Stimulated activated CD4-positive, alpha-beta T cell treated with anti-CD3 and anti-CD28 coated beads, Interleukin-2, amount 100 ng/mL, for 48 hours (primary cell): ENCODE measurements around the gene SHMT2.

Source experiments
- DNase-seq, 2 donors: peaks; one replicate each; pipeline ENCODE4 v3.0.0-alpha.2; 2020

SHMT2 gene

DNA sequence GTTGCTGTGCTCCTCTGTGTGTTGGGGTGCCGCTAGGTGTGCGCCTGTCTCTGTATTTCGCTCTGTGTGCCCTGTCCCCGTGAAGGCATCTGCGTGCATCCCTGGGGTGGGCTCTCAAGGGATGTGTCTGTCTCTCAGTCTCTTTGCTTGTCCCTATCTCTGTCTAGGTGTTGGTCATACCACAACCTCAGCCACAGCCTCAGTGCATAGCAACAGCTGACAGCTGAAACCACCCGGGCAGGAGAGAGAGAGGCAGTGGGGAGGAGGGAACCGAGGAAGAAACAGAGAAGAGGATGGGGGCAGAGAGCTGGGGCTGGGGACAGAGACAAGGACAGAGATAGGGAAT lies 13.9 kb upstream of the SHMT2 start:
- DNase-seq, result no peak

DNA sequence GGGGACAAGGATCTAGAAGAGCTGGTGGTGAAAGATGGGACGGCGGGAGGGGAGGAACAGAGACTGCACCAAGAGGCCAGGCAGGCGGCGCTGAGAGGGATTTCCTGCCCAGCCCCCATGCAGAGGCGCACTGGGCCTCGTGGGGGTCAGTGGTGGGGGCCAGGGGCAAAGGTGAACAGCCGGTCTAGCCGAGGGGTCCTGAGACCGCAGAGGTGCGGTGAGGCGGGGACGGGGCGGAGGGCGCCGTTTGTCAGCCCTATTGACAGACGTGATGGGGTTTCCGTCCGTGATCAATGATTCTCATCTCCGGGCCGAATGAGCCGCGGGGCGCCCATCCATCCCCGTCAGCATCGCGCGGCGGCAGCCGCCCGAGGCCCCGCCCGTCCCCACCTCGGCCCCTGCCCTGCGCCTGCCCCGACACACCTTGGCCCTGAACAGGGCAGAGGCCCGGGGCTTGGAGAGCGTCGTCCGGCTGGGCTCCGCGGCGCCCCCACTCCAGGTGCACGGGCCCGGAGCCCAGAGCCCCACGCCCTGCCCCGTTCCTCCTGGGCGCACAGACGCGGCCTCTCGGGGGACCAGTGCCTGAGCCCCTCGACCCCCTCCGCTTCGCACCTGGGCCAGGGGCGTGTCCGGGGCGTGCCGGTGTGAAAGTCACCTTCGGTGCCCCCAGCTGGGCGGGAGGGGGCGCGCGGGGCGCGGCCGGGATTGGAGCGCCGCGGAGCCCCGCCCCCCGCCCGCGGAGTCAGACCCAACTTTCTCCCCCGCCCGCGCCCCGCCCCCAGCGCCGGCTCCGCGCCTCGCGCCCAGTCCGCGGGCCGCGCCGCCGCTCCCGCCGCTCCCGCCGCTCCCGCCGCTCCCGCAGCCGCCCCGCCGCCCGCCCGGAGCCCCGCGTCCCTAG lies 13.2 kb upstream of the SHMT2 start, which contains the start of gene NXPH4:
TSS of gene NXPH4 (plus strand) at position 781 of the 898 bp plus-strand sequence. CDS start 176 bp downstream, outside the sequence.
- no peak for DNase-seq

DNA sequence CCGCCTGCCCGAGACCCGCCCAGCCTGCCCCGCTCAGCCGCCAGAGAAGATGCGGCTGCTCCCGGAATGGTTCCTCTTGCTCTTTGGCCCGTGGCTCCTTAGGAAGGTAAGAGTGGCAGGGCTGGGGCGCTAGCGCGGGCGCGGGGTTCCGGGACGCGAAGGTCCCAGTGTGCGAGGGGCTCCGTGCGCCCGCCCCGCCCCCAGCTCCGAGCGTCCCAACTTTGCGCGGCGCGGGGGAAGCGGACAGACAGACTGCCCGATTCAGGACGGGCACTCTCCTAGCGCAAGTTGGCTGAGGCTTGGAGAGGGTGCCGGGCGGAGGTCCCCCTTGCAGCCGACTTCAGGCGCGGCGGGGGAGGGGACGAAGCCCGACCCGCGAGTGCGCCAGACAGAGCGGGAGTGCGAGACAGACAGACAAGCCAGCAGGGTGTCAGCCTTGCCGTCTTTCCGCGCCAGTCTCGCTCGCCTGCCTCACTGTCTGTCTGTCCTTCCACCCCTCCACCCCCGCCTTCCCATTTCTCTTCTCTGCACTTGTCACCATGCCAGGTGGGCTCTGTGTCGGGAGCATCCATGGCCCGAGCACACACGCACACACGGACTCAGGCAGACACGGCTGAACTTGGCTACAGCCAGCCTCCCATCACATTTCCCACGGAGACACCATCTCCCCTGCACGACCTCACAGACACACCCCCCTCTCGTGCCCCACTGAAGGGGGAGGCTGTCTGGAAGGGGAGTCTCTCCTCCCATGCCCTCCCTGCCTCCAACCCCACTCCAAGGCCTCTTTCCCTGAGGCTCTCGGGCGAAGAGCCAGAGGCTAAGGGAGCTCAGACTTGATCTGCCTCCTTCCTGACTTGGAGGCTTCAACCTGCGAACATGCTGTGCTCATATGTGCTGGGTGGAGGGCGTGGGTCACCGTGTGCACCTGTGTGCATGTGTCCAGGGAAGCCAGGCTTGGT lies 12.3 kb upstream of the SHMT2 start:
- DNase-seq, result no peak

DNA sequence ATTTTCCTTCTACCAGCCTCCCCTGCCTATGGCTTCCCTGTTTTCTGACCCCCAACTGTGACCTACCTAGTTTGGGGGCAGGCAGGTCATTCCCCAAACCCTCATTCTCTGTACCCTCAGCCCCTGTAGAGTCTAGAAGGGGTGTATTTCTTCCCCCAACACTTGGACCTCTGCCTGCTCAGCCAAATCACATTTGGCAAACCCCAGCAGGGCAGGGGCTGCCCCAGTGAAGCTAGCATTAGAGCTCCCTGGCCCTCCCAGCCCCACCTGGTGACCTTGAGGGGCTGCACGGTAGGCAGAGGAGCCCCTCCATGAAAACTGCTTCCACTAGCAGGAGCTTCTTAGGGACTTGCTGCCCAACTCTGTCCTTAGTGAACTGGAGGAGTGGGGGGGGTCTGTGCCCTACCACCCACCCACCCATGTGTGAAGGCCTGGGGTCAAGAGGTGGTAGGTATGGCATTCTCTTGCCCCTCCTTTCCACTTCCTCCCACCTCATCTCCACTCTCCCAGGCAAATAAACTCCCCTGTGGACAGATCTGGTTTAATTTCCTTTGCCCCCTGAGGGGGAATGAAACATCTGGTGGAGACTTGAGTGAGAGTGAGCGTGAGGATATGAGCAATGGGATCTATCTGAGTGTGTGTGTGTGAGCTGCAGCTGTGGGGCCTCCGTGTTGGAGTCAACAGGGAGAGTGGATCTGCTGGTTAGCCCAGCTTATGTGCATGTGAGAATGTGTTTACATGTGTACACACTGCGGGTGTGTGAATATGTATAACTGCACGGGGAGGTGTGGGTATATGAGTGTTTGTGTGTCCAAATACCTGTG lies 11.3 kb upstream of the SHMT2 start:
- DNase-seq, result no peak

DNA sequence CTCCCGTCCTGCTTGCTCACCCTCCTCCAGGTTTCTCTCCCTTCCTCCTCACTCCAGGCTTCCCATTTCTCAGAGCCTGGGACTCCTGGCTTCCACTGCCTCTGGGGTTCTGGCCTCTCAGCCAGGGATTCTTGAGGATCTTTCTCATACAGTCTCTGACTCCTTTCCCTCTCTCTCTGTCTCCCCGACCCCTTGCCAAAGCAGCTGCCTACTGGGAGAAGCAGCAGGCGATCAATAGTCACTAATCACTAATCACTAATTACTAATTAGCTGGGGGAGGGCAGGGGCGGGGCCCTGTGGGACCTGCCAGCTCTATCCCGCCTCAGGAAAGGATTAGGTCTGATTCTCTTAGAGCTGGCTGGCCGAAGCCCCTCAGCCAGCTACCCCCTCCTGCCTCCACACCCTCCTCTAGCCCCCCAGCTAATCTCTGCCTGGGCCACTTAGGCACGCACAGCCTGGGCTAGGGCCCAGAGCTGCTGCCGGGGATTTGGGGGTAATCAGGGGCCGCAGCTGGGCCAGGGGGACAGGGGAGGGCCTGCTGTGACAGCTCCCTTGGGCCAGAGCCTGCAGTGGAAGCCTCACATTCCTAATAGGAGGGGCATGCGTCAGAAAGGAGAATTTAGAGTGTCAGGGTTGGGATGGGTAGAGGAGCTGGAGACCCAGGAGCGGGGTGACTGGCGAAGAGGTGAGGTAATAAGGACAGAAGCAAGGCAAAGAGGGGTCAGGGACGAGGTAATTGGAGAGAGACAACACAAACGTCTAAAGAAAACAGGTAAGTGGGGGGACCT lies 10.1 kb upstream of the SHMT2 start:
- no peak for DNase-seq

DNA sequence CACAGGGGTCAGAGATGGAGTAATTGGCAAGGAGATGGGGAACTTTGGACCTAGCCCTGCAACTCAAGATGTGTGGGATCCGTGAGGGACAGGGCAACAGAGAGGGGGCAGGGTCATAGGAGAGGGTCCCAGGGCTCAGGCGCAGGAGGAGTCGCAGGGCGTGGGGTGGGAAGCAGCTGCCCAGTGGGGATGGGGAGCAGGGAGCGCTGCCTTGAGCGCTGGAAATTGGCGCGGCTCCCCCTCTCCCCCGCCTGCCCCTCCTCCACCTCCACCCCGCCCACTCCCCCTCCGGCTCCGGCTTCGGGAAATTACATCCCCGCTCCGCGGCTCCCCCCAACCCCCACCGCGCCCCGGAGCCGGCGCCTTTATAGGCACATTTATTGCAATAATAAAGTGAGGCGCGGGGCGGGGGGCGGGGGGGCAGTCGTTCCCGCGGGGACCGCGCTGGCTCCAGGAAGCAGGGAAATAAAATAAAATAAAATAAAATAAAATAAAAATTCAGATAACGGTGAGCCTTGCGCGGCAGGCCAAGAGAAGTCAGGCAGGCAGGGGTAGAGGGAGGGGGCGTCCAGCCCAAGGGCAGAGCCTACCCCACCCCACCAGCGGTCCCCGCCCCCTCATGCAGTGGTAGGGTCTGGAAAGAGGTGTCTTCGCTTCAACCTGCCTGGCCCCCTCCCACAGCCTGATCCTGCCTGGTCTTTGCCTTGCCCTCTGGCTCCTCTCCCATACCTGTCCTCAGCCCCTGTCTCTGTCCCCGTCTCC lies 9.3 kb upstream of the SHMT2 start:
- no peak for DNase-seq

DNA sequence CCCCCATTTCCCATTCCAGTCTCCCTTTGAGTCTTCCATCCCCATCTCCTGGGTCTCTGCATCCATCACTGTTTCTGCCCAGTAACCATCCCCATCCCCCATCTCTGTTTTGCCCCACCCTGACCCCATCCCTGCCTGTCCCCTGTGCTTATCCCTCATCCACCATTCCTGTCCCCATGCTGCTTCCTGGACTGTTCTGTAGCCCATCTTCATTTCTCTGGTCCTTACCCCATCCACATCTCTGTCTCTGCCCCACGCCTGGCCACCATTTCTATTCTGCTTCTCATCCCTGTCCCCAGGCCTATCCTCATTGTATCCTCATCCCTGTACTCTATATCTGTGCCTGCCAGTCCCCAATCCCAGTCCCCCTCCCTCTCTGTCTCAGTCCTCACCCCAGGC lies 8.7 kb upstream of the SHMT2 start:
- no peak for DNase-seq

DNA sequence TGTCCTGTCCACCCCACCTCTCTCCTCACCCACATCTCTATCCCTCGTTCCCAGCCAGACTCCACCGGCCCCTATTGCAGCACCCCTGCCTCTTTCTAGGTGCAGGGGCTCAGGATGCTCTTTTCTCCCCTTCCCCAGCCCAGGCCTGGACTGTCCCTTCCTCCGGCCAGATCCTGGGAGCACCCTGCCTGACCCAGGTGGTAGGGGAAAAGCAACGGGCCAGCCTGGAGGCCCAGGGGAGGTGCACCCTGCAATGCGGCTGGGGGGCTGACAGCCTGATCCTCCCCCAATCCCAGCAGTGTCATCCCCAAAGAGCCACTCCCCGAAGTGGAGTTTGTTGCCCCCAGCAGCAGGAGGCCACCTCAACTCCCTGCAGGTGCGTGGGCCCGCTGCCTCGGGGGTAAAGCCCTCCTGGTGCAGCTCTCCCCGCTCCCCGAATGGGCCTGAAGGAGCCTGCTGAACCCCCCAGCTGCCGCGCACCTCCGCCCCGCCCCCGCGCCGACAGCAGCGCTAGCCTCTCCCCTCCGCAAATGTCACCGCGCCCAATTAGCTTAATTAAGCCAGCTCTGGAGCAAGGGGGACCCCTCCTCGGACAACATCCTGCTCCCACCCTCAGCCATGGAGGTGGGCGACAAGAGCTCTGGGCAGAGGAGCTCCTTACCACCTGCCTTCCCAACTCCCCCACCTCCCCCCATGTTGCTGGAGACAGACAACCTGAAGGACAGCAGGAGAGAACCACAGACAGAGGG lies 8.2 kb upstream of the SHMT2 start:
- DNase-seq, result no peak

DNA sequence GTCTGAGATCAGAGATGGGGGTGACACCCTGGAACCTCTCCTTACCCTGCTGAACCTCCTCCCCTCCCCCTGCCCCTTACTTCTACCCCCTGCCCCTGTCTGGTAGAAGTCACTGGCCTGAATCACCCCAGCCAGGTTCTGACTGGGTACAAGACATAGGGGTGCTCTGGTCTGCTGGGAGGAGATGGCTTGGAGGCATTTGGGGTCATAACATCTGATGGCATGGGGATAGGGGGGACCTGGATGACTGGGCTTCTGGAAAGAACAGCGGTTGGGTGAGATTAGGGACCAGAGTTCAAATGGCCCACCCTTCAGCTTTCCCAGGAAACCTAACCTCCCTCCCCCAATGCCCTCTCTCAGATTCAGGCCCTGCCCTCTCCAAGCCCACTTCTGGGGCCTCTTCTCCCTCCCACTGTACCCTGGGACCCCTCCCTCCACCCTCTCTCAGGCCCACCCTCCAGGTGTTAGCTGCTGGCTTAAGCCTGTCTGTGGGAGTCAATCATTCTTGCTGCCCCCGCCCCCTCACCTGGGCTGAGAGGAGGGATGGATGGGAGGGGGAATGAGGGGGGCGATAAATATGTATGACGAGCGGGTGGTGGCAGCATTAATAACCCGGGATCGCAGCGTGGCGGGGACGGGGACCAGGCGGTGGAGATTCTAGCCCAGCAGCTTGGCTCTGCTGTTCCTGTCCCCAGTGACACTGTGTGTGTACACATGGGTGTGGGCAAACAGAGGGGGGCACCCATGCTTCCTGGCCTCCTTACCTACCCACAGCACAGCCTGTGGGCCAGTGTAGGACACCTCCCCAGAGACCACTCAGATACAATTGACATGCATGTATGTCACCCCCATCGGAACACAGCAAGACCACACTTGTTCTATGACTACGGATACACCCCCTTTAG lies 7.0 kb upstream of the SHMT2 start:
- DNase-seq, result no peak

DNA sequence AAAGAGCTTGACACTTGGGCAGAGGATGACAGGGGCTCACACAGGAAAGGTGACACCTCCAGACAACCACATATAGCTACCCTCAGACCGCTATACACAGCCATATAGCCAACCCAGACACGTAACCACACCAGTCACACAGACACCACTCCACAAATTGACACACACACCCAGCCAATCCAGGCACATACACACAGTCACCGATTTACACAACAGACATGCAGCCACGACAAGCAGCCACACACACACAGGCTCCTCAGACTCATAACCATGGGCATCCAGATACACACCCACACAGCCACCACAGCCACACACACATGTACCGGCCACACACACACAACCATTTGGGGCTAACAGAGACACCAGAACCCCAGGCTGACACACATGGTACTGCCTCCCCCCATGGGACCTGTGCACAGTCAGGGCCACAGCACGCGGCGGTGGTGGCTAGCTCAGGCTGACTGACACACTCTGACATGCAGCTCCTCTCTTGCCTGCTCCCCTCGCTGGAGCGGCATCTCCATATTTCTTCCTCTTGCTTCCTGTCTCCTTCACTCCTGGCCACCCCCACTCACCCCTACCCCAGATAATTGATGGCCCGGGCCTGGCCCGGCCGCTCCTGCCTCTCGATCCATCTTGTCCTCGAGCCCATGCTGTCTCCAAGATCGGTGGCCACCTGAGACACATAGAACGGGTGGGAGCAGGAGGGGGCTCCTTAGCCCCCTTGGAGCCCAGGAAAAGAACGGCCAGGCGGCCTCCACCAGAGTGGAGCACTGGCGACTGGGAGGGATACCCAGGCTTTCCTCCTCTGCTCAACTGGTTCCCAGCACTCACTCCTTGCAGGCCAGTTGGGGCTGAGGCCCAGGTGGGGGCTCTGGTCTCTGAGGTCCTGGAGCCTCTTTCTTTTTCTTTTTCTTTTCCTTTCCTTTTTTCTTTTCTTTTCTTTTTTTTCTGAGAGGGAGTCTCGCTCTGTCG lies 6.0 kb upstream of the SHMT2 start:
- DNase-seq, result no peak

DNA sequence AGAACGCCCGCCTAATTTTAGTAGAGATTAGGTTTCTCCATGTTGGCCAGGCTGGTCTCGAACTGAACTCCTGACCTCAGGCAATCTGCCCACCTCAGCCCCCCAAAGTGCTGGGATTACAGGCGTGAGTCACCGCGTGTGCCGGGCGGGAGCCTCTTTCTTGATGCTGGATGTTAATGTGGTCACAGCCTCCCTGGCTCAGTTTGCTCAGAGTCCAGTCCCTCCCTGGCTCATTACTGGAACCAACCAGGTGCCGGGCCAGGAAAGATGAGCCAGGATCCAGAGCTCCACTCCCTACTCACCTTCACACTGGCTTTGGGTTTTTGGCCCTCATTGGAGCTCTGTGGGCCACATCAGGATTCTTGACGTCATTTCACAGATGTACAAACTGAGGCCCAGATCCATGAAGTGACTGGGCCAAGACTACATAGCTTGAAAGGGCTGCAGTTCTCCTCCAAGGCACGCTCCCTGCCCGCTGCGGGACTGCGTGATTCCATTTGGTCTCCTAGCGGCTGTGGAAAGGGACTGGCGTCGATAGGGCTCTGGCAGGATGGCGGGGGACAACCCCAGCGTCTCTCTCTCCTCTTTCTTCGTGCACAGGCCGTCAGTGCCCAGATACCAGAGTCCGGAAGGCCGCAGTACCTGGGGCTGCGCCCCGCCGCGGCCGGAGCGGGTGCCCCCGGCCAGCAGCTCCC lies 5.1 kb upstream of the SHMT2 start:
- DNase-seq, result no peak

DNA sequence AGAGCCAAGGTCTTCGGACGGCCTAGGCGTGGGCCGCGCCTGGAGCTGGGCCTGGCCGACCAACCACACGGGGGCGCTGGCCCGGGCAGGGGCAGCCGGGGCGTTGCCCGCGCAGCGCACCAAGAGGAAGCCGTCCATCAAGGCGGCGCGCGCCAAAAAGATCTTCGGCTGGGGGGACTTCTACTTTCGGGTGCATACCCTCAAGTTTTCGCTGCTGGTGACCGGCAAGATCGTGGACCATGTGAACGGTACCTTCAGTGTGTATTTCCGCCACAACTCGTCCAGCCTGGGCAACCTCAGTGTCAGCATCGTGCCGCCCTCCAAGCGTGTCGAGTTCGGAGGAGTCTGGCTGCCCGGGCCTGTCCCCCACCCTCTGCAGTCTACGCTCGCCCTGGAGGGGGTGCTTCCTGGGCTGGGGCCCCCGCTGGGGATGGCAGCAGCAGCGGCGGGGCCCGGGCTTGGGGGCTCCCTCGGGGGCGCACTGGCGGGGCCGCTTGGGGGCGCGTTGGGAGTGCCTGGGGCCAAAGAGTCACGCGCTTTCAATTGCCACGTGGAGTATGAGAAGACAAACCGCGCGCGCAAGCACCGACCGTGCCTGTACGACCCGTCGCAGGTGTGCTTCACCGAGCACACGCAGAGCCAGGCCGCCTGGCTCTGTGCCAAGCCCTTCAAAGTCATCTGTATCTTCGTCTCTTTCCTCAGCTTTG lies 4.4 kb upstream of the SHMT2 start:
- DNase-seq, result peak in 1 of 2 donors; percentile 72

DNA sequence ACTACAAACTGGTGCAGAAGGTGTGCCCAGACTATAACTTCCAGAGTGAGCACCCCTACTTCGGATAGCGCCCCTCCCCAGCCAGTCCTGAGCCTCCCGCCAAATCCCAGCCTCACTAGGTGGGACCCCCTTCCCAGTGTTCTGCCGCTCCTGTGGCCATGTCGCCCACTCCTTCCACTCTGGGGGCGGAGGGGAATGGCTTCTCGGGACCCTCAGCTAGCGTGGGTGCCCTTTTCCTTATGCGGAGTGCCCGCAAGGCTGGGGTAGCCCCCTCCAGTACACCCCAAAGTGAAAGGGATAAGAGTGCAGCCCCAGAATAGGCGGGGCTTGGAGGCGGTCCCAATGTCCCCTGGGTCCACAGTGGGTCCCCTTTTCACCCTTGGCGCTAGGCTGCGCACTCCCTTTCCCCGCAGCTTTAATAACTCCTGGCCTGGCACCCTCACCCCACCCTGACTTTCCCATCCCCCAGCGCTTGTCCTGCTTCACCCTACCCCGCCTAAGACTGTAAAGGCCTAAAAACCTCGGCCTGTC lies 3.8 kb upstream of the SHMT2 start:
- DNase-seq, result no peak

DNA sequence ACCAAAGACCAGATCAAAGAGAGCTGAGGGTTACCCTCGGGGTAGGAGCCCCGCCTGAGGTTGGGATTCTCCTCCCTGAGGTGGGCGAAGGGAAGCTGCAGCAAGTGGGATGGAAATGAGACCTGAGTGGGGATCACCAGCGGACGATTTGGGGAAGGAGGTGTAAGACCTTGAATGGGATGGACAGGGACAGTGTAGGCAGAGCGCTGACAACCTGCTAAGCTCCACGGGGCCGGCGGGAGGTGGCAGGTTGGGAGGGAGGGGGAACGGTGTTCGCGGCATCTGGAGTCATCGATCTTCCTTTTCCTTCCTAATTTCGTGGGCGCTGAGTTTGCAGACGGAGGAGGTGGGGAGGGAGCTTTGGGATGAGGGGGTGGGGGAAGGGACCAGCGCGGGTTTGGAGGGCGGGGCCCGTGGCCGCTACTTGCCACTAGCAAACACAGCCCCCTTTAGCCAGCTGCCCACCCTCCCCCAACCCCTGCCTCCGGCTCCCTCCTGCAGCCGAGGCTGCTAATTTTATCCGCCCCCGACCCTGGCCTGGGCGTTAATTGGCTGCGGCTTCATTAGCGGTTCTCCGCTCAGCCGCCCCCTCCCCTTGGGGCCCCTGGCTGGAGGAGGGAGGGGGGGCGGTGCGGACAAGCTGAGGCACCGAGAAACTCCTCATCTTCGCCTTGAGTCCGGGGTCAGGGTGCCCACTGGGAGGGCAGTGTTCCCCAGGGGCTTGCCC lies 2.8 kb upstream of the SHMT2 start:
- no peak for DNase-seq

DNA sequence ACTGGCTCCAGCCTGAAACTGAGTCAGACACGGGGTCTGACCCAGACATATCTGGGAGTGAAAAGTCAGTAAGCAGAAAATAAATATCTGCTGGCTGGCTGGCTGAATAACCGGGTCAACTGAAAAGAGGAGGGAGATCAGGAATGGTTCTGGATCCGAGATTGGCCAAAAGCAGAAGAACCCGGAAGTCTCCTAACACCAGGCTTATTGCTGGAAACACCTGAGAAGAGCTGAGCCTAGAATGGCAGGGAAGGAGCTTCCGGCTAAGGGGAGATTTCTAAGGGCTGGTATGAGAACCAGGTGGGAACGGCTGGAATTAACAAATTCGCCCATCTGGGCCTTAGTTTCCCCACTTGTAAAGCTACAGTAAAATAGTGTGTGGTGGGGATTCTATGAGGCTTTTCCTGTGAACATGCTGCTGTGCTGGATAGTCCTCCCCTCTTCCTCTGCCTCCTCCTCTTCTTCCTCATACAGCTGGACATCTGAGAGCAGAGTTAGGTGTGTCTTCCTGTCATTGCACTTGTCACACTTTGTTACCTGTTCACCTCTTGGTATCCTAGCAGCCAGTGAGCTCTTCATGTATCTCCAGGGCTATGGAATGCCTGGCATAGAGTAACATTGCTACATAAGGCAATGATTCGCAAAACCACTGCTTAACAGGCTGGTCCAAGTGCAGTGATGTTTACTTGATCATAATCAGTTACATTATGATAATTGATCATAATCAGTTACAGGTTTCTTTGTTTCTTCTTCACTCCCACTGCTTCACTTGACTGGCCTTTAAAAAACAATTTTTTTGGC lies 2.0 kb upstream of the SHMT2 start:
- DNase-seq, result no peak
